GM23338 (cell line): ENCODE data around the gene DOK1.

Experiments
- CTCF ChIP-seq, 2 experiments: fragments of 200-600 bp in 1 of 2; sonication (generic) in 1 of 2; conservative IDR thresholded peaks; 2 replicates each; pipeline versions ENCODE4 v1.5.1 to v1.6.1; 2016 to 2017; ENCODE audit warnings: antibody characterized with exemption in 2 of 2, low read depth in 2 of 2, mild to moderate bottlenecking in 2 of 2, moderate library complexity in 1 of 2
- ETS1 ChIP-seq: IDR thresholded peaks from 2 replicates; pipeline ENCODE4 v1.6.1; 2016; ENCODE audit warnings: antibody characterized with exemption
- EZH2 ChIP-seq: fragments of 200-600 bp; sonication (generic); IDR thresholded peaks from one replicate; pipeline ENCODE4 v1.8.0; 2017; ENCODE audit warnings: antibody characterized with exemption, mild to moderate bottlenecking, low read depth; ENCODE audit not compliant: unreplicated experiment
- EZH2phosphoT487 ChIP-seq: fragments of 200-600 bp; sonication (generic); IDR thresholded peaks from one replicate; pipeline ENCODE4 v1.8.1; 2018; ENCODE audit warnings: antibody characterized with exemption; ENCODE audit not compliant: unreplicated experiment
- NANOG ChIP-seq: IDR thresholded peaks from 2 replicates; pipeline ENCODE4 v1.6.1; 2016; ENCODE audit warnings: antibody characterized with exemption, borderline replicate concordance
- POLR2AphosphoS5 ChIP-seq: IDR thresholded peaks from 2 replicates; pipeline ENCODE4 v1.6.1; 2016; ENCODE audit warnings: antibody characterized with exemption, low read depth
- REST ChIP-seq: IDR thresholded peaks from one replicate; pipeline ENCODE4 v1.6.1; 2018; ENCODE audit warnings: antibody characterized with exemption; ENCODE audit not compliant: unreplicated experiment
- STAT1 ChIP-seq: IDR thresholded peaks from one replicate; pipeline ENCODE4 v1.6.1; 2016; ENCODE audit warnings: antibody characterized with exemption; ENCODE audit not compliant: unreplicated experiment
- ZNF114 ChIP-seq: fragments of 250-450 bp; sonication (Bioruptor Pico); IDR thresholded peaks from 2 replicates; pipeline ENCODE4 v1.5.0; 2020; ENCODE audit warnings: mild to moderate bottlenecking, moderate library complexity
- ZNF331 ChIP-seq: fragments of 250-450 bp; sonication (Bioruptor Pico); IDR thresholded peaks from 2 replicates; pipeline ENCODE4 v1.5.0; 2020; ENCODE audit warnings: low read depth, mild to moderate bottlenecking, moderate library complexity
- TF ChIP-seq, protein P1 (sequence below): fragments of 250-450 bp; sonication (Bioruptor Pico); IDR thresholded peaks from 2 replicates; pipeline ENCODE4 v1.5.0; 2020; ENCODE audit warnings: mild to moderate bottlenecking, moderate library complexity

- TF ChIP-seq CTCF (conservative IDR thresholded peaks at IDR 0.05; ENCODE audit: low read depth in 2 of 2) (no peak; a peak in 1 of 4 replicates), EZH2phosphoT487 (no peak), POLR2AphosphoS5 (no peak), EZH2 (no peak), ETS1 (no peak), REST (no peak), ZNF331 (no peak), STAT1 (no peak), ZNF114 (no peak), NANOG (no peak)
- TF ChIP-seq, protein P1, sequence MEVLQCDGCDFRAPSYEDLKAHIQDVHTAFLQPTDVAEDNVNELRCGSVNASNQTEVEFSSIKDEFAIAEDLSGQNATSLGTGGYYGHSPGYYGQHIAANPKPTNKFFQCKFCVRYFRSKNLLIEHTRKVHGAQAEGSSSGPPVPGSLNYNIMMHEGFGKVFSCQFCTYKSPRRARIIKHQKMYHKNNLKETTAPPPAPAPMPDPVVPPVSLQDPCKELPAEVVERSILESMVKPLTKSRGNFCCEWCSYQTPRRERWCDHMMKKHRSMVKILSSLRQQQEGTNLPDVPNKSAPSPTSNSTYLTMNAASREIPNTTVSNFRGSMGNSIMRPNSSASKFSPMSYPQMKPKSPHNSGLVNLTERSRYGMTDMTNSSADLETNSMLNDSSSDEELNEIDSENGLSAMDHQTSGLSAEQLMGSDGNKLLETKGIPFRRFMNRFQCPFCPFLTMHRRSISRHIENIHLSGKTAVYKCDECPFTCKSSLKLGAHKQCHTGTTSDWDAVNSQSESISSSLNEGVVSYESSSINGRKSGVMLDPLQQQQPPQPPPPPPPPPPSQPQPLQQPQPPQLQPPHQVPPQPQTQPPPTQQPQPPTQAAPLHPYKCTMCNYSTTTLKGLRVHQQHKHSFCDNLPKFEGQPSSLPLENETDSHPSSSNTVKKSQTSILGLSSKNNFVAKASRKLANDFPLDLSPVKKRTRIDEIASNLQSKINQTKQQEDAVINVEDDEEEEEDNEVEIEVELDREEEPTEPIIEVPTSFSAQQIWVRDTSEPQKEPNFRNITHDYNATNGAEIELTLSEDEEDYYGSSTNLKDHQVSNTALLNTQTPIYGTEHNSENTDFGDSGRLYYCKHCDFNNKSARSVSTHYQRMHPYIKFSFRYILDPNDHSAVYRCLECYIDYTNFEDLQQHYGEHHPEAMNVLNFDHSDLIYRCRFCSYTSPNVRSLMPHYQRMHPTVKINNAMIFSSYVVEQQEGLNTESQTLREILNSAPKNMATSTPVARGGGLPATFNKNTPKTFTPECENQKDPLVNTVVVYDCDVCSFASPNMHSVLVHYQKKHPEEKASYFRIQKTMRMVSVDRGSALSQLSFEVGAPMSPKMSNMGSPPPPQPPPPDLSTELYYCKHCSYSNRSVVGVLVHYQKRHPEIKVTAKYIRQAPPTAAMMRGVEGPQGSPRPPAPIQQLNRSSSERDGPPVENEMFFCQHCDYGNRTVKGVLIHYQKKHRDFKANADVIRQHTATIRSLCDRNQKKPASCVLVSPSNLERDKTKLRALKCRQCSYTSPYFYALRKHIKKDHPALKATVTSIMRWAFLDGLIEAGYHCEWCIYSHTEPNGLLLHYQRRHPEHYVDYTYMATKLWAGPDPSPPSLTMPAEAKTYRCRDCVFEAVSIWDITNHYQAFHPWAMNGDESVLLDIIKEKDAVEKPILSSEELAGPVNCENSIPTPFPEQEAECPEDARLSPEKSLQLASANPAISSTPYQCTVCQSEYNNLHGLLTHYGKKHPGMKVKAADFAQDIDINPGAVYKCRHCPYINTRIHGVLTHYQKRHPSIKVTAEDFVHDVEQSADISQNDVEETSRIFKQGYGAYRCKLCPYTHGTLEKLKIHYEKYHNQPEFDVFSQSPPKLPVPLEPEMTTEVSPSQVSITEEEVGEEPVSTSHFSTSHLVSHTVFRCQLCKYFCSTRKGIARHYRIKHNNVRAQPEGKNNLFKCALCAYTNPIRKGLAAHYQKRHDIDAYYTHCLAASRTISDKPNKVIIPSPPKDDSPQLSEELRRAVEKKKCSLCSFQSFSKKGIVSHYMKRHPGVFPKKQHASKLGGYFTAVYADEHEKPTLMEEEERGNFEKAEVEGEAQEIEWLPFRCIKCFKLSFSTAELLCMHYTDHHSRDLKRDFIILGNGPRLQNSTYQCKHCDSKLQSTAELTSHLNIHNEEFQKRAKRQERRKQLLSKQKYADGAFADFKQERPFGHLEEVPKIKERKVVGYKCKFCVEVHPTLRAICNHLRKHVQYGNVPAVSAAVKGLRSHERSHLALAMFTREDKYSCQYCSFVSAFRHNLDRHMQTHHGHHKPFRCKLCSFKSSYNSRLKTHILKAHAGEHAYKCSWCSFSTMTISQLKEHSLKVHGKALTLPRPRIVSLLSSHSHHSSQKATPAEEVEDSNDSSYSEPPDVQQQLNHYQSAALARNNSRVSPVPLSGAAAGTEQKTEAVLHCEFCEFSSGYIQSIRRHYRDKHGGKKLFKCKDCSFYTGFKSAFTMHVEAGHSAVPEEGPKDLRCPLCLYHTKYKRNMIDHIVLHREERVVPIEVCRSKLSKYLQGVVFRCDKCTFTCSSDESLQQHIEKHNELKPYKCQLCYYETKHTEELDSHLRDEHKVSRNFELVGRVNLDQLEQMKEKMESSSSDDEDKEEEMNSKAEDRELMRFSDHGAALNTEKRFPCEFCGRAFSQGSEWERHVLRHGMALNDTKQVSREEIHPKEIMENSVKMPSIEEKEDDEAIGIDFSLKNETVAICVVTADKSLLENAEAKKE (CRISPR knock-in tag), result no peak
Observed at GRCh38 chr2:74532222-74532621, 22.3 kb upstream of the DOK1 start.
